Stimulated activated CD8-positive, alpha-beta memory T cell treated with anti-CD3 and anti-CD28 coated beads, Interleukin-15, amount 100 ng/mL, for 4 hours (primary cell): Measurements from ENCODE around the gene SYCP1.
"Not testable (repeated sequence)": the region's sequence is repeated elsewhere in the genome, so short reads cannot be mapped to it uniquely, and the experiment has no call there.

Experiments used
- DNase-seq, 2 donors: peaks; one replicate each; pipeline ENCODE4 v3.0.0-alpha.2; 2020; ENCODE audit warnings: low read depth in 2 of 2

Gene SYCP1

DNA sequence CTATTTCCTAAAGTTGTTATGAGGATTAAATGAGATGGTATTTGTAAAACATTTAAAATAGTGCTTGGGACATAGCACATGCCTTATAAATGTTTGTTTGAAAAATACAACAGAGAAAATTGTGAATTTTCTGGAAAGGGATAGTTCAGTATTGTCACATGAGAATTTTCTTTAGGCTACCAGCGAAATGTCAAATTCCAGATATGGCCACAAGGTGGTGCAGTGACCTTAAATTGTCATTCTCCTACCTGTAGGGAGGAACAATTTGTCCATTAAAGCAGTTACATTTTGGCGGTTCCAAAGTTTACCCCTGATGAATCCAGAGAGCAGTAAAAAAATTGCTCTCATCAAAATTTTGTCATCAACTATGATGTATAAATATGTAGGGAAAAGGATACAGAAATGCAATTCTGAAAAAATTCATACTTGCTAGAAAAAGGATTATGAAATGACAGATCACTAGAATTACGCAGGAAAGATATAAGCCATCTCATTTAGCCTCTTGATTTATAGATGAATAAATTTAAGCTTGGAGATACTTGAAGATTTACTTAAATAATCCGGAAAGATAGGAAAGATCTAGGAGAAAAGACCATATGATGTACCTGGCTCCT is 124.7 kb downstream of the SYCP1 start:
- DNase-seq = peak in 1 of 2 donors; percentile 46

- no peak for DNase-seq
Observed at GRCh38 chr1:114982251-114982650, 127.6 kb downstream of the SYCP1 start.

DNA sequence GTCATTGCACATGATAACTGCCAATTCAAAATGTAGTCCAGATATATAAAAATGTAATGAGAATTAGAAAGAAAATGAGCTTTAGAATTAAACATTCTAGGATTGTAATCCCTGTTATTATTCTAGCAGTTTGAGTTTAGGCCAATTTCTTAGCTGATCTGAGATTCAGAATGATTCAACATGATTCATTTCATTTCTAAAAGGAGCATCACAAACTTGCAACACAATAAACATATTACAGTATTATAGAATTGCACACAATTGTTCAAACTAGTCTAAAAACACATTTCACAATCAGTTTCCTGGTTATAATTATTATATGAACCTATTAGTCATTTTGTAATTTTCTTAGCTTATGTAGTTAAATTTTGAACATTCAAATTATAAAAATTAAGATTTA is 131.6 kb downstream of the SYCP1 start:
- no peak for DNase-seq

GRCh38 chr1:114988095-114988494 is 133.4 kb downstream of the SYCP1 start:
- no peak for DNase-seq

DNA sequence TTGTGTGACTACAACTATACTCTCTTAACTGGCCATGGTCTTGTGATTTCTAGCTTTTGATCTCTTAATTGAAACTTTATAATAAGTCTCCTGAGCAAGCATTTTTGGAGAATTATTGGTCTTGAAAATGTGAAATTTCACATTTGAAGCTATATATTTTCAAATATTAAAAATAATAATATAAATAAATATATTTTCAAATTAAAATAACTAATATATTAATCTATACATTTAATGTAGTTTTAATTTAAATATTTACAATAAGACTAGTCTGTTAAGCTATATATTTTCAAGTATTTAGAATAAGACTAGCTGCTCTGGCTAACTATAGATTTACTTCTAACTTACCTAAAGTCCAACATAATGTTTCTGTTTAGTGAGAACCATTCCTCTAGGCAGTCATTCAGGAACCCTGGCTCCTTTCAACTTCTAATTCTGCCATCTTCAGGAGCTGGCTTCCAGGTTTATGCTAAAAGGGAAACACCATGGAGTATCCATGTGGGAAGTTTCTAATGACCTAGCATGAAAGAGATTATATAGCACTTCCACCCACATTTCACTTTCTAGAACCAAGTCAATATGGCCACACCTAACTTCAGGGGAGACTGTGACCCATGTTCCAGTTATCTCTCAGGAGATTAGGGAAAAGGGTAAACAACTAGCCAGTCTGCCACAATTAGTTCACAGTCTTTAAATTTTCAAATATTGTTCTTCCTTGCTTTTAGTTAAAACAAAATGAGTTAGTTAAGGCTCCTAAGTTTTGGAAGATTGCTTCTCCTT is 143.0 kb downstream of the SYCP1 start:
- no peak for DNase-seq

- no peak for DNase-seq
Observed at GRCh38 chr1:115006191-115006590, 151.5 kb downstream of the SYCP1 start.

DNA sequence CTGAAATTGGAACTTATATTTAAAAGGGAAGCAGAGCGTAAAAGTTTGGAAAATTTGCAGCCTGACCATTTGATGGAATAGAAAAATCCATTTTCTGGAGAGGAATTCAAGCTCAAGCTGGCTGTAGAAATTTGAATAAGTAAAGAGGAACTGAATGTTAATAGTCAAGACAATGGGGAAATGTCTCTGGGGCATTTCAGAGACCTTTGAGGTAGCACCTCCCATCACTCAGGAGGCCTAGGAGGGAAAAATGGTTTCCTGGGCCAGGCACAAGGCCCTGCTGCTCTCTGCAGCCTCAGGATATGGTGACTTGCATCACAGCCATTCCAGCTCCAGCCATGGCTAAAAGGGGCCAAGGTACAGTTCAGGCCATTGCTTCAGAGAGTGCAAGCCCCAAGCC is 157.3 kb downstream of the SYCP1 start:
- DNase-seq = no peak

DNA sequence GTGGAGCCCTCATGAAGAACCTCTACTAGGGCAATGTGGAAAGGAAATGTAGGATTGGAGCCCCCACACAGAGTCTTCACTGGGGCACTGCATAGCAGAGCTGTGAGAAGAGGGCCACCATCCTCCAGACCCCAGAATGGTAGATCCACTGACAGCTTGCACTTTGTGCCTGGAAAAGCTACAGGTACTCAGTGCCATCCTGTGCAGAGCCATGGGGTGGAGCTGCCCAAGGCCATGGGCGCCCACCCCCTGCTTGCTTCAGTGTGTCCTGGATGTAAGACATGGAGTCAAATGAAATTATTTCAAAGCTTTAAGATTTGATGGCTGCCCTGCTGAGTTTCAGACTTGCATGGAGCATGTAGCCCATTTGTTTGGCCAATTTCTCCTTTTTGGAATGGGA is 157.8 kb downstream of the SYCP1 start:
- no peak for DNase-seq

DNA sequence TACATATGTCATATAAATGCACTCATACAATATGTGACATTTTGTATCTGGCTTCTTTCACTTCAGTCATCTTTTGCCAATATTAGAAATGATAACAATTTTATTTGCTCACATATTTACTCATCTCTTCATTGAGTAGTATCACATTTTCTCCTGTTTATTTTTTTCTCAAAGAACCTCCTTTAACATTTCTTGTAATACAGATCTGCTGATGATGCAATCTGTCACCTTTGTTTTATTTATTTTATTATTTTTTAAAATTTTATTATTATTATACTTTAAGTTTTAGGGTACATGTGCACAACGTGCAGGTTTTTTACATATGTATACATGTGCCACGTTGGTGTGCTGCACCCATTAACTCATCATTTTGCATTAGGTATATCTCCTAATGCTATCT is 159.1 kb downstream of the SYCP1 start:
- no peak for DNase-seq

- DNase-seq = not testable (repeated sequence)
Observed at GRCh38 chr1:115019549-115019948, 164.9 kb downstream of the SYCP1 start.

GRCh38 chr1:115021145-115021544 is 166.5 kb downstream of the SYCP1 start:
- DNase-seq = no peak

- no peak for DNase-seq
Observed at GRCh38 chr1:115023593-115023992, 168.9 kb downstream of the SYCP1 start.

GRCh38 chr1:115029526-115029925 is 174.9 kb downstream of the SYCP1 start, which contains the start of gene TSHB:
TSS of gene TSHB (plus strand) at chr1:115029826. CDS start at chr1:115033363, 3,537 bp downstream.
- DNase-seq = no peak

DNA sequence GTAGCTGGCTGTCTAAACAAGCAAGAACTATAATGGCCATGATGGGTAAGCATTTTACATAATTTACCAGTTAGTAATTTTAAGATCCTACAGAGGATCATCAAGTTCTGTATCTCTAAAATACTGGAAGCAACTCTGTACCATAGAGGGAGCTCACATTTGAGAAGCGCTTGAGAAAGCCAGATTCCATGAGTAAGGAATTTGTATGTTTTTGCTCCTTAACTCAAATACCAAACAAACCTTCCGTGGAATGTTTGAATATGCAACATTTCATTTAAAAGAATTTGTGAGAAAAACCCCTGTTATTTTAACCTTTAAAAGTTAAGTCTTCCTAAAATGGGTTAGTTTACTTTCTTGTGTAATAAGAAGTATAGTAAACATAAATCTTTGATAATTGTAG is 176.9 kb downstream of the SYCP1 start:
- no peak for DNase-seq

GRCh38 chr1:115035652-115036051 is 181.0 kb downstream of the SYCP1 start:
- DNase-seq = no peak

DNA sequence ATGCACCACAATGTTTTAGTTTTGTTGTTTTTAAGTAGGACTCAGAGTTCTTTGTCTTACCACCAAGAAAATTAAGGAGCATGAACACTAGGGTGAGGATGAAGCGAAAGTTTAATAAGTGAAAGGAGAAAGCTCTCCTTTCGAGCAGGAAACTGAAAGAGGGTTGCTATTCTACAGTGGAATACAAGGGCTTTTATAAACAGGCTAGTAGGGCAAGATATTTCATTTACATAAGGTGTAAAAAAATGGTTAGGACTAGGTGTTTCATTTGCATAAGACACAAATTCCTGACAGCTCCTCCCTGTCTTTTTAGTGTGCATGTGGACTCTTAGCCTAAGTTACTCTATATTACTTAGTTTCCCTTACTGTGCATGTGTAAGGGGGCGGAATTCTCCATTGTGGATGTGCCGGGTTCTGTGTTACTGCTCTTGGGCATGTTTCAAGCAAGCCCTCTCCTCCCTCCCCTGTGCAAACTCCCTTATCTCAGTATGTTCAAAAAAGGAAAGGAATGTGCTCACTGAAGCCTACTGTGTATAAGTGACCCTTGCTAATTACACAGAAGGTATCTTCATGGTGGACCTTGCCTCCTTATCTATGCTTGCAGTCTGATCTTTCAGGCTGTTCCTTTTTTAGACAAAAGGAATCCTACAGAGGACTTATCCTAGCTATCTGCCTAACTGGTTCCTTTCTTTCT is 182.3 kb downstream of the SYCP1 start:
- no peak for DNase-seq

DNA sequence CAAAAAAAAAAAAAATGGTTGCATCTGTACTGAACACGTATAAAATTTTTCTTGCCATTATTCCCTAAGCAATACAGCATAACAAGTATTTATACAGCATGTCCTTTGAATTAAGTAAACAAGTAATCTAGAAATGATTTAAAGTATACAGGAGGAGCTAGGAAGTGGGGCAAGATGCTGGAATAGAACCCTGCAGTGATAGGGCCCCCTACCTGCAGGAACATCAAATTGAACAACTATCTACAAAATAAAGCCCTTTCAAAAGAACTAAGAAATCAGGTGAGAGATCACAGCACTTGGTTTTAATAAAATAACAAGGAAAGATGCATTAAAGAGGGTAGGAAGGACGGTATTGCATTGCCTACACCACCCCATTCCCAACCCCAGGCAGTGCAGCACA is 185.8 kb downstream of the SYCP1 start:
- no peak for DNase-seq

DNA sequence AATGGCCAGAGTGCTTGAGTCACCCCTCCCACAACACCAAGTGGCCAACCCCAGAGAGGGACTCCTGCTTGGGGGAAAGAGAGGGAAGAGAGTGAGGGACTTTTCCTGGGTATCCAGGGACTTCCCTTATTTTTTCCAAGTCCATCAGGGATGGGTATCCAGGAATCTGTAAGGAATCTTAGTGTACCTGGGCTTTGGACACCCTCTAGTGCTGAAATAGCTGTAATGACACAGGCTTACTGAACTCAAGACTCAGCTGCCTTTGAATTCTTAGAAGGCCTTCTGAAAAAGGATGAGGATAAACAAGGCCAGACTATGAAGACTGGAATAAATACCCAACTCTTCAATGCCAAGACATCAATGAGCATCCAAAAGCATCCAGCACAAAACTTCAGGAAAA is 187.0 kb downstream of the SYCP1 start:
- DNase-seq = no peak
